A549 (cell line): ENCODE results near the gene HMBS. TPM values are rescaled to one million over a fixed set of nuclear protein-coding genes. Genes with fewer than 3 reads are reported as not detected.

Experiments
- ATAC-seq, 2 experiments: fragments of 200-7000 bp in 1 of 2; fragments of >200 bp in 1 of 2; cut with Nextera tagmentation in 1 of 2; cut with Tn5 transposase in 1 of 2; 3 replicates each; pipeline versions ENCODE4 v1.8.0 to v1.9.1; 2018 to 2020; ENCODE audit warnings: mild to moderate bottlenecking in 1 of 2, moderate library complexity in 1 of 2
- CTCF ChIA-PET: fragments of 300-600 bp; sonication (Branson Sonifier 250); formaldehyde crosslinking; extraction: SDS; loops from one replicate; lab custom pipeline; 2021; ENCODE audit warnings: antibody characterized with exemption, inconsistent platforms; lab: Yijun Ruan, JAX
- POLR2A ChIA-PET: fragments of 350-600 bp; formaldehyde crosslinking; extraction: SDS; loops from one replicate; lab custom pipeline; 2021; ENCODE audit warnings: antibody characterized with exemption, inconsistent platforms; lab: Yijun Ruan, JAX
- DNase-seq, 2 experiments: peaks; one replicate each; pipeline versions ENCODE4 v3.0.0 to v3.0.0-alpha.2; 2011 to 2016; ENCODE audit warnings: low read depth in 1 of 2, low spot score in 1 of 2
- FAIRE-seq: peaks from 2 replicates; lab custom pipeline; 2011; peaks lifted over from hg19 to GRCh38; lab: Jason Lieb, UNC
- H3K27ac ChIP-seq, 2 experiments: fragments of >200 bp; sonication (Bioruptor Twin); formaldehyde crosslinking; 3 replicates each; pipeline ENCODE4 v1.5.1; 2016 to 2017
- H3K4me1 ChIP-seq: fragments of >200 bp; sonication (Bioruptor Twin); formaldehyde crosslinking; 3 replicates; pipeline ENCODE4 v1.6.1; 2016
- H3K4me2 ChIP-seq: fragments of >200 bp; sonication (Bioruptor Twin); formaldehyde crosslinking; 3 replicates; pipeline ENCODE4 v1.6.1; 2016
- H3K4me3 ChIP-seq: fragments of >200 bp; sonication (Bioruptor Twin); formaldehyde crosslinking; 3 replicates; pipeline ENCODE4 v1.5.1; 2016
- H3K9me3 ChIP-seq: fragments of >200 bp; sonication (Bioruptor Twin); formaldehyde crosslinking; 3 replicates; pipeline ENCODE4 v1.6.1; 2016
- ATOH8 ChIP-seq: fragments of 250-450 bp; sonication (Bioruptor Pico); IDR thresholded peaks from 2 replicates; pipeline ENCODE4 v1.5.0; 2020; ENCODE audit warnings: low read depth, mild to moderate bottlenecking, moderate library complexity
- BHLHE40 ChIP-seq: IDR thresholded peaks from 2 replicates; pipeline ENCODE4 v1.6.1; 2012; ENCODE audit warnings: low read depth, low read length, inconsistent platforms
- CBX2 ChIP-seq: fragments of 200-600 bp; sonication (generic); IDR thresholded peaks from 2 replicates; pipeline ENCODE4 v1.6.1; 2016; ENCODE audit warnings: low read depth, mild to moderate bottlenecking, borderline replicate concordance
- CEBPB ChIP-seq, 2 experiments: fragments of >200 bp in 1 of 2; sonication (Bioruptor Twin) in 1 of 2; formaldehyde crosslinking in 1 of 2; IDR thresholded peaks; 2 replicates each; pipeline ENCODE4 v1.6.1; 2012 to 2016
- CHD4 ChIP-seq: fragments of 200-600 bp; sonication (generic); IDR thresholded peaks from 2 replicates; pipeline ENCODE4 v1.6.1; 2016; ENCODE audit warnings: antibody characterized with exemption, mild to moderate bottlenecking, borderline replicate concordance
- CTCF ChIP-seq: fragments of >200 bp; sonication (Bioruptor Twin); formaldehyde crosslinking; IDR thresholded peaks from 3 replicates; pipeline ENCODE4 v1.5.1; 2016
- EHF ChIP-seq: fragments of 250-450 bp; sonication (Bioruptor Pico); IDR thresholded peaks from 2 replicates; pipeline ENCODE4 v1.5.0; 2020; ENCODE audit warnings: mild to moderate bottlenecking
- EHMT2 ChIP-seq: fragments of 200-600 bp; sonication (generic); IDR thresholded peaks from 2 replicates; pipeline ENCODE4 v1.6.1; 2016; ENCODE audit warnings: antibody characterized with exemption, low read depth, mild to moderate bottlenecking, moderate library complexity
- ELK1 ChIP-seq: fragments of 150-350 bp; IDR thresholded peaks from 2 replicates; pipeline ENCODE4 v1.6.1; 2014; ENCODE audit warnings: low read depth, mild to moderate bottlenecking, low read length
- ESRRA ChIP-seq: fragments of 150-350 bp; IDR thresholded peaks from 2 replicates; pipeline ENCODE4 v1.6.1; 2014; ENCODE audit warnings: mild to moderate bottlenecking, low read length, borderline replicate concordance
- FOSL2 ChIP-seq, 2 experiments: fragments of 450-650 bp in 1 of 2; fragments of >200 bp in 1 of 2; sonication (Bioruptor Twin) in 1 of 2; formaldehyde crosslinking; IDR thresholded peaks; 2 replicates each; pipeline versions ENCODE4 v1.5.0 to v1.6.1; 2016 to 2020; ENCODE audit warnings: mild to moderate bottlenecking in 1 of 2, moderate library complexity in 1 of 2
- FOXS1 ChIP-seq: fragments of 250-450 bp; sonication (Bioruptor Pico); IDR thresholded peaks from 2 replicates; pipeline ENCODE4 v1.5.0; 2020; ENCODE audit warnings: mild to moderate bottlenecking, moderate library complexity
- GATA3 ChIP-seq: IDR thresholded peaks from 2 replicates; pipeline ENCODE4 v1.6.1; 2012; ENCODE audit warnings: borderline replicate concordance
- HDAC2 ChIP-seq: fragments of 200-600 bp; sonication (generic); IDR thresholded peaks from 2 replicates; pipeline ENCODE4 v1.6.1; 2016
- HOXB5 ChIP-seq: fragments of 250-450 bp; sonication (Bioruptor Pico); IDR thresholded peaks from 2 replicates; pipeline ENCODE4 v1.5.0; 2020; ENCODE audit warnings: mild to moderate bottlenecking, moderate library complexity
- KDM5A ChIP-seq: fragments of 200-600 bp; sonication (generic); IDR thresholded peaks from 2 replicates; pipeline ENCODE4 v1.6.1; 2016; ENCODE audit warnings: antibody characterized with exemption, mild to moderate bottlenecking
- NFE2L2 ChIP-seq: fragments of 150-350 bp; conservative IDR thresholded peaks from 2 replicates; pipeline ENCODE4 v1.6.1; 2014; ENCODE audit warnings: low read length
- NR3C1 ChIP-seq: fragments of >200 bp; sonication (Bioruptor Twin); formaldehyde crosslinking; IDR thresholded peaks from 3 replicates; pipeline ENCODE4 v1.6.1; 2017
- PHF8 ChIP-seq: fragments of 200-600 bp; sonication (generic); IDR thresholded peaks from 2 replicates; pipeline ENCODE4 v1.6.1; 2016; ENCODE audit warnings: low read depth, mild to moderate bottlenecking, antibody characterized with exemption, moderate library complexity, borderline replicate concordance
- POLR2A ChIP-seq: IDR thresholded peaks from 2 replicates; pipeline ENCODE4 v1.6.1; 2012; ENCODE audit warnings: mild to moderate bottlenecking, low read length
- RAD21 ChIP-seq, 2 experiments: fragments of >200 bp in 1 of 2; sonication (Bioruptor Twin) in 1 of 2; formaldehyde crosslinking in 1 of 2; IDR thresholded peaks in 1 of 2; conservative IDR thresholded peaks in 1 of 2; 2 replicates in 1 of 2; 3 replicates in 1 of 2; pipeline ENCODE4 v1.6.1; 2012 to 2018; ENCODE audit warnings: inconsistent platforms in 1 of 2
- ZC3H11A ChIP-seq: fragments of 450-650 bp; IDR thresholded peaks from 2 replicates; pipeline ENCODE4 v1.6.1; 2014; ENCODE audit warnings: antibody characterized with exemption, mild to moderate bottlenecking
- whole genome bisulfite sequencing: methylation state at CpG from one replicate; pipeline ENCODE4 v1.1.6; 2017; ENCODE audit errors: missing lambda C conversion rate; 5-methylcytosine and 5-hydroxymethylcytosine counted together
- polyA plus RNA-seq, 4 experiments: library from polyadenylated mRNA; depleted of rRNA in 3 of 4; stranded (reverse); fragments of >200 nt; fragmentation: RNase III in 1 of 4; extraction: RNeasy Plus Mini Kit Qiagen cat#74134 plus additional on column Dnase treatment in 1 of 4; gene quantifications; 2 replicates in 3 of 4; 3 replicates in 1 of 4; pipeline ENCODE4 v1.2.3, GENCODE V29; 2011 to 2017
- TF ChIP-seq, protein P1 (sequence below): IDR thresholded peaks from 2 replicates; pipeline ENCODE4 v1.6.1; 2012

The HMBS gene
- polyA plus RNA-seq, 2 of the 4 experiments (the other 2 are of a cell fraction): 48.8 to 62.2 TPM

DNA sequence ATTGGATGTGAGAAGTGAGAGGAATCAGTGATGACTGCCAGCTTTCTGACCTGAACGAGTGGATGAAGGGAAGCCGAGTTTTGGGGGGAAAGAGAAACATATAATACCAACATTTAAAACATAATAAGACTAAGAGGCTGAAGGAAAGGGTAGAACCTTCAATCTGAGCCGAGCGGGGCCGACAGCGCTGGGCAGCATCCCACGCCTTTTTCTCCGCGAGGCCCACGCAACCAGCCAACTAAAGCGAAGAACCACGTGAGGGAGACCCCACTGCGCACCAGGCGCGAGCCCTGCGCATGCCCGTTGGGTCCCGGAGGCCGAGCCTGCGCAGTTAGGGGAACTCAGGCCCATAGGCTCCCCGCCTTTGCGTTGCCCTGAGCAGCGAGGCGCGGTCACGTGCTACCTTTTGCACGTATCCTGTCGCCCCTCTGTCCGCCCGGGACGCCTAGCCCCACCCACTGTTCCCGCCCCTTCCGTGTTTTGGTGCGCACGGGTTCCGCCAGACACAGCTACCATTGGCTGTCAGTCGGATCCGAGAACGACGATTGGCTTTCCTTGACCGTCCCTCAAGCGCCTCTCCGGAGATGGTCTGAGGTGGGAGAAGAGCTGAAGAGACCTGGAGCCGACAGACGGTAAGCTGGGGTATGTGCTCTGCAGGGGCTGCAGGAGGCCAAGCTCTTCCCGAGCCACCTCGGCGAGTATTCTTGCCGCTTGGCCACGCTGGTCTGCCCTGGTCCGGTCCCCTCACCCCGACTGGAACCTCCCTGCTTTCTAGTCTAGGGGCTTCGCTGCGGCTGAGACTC, 36.5 kb downstream of the HMBS start, which contains the start of gene HINFP (continued):
- TF ChIP-seq ELK1 (no peak), POLR2A (peak; percentile 83), CHD4 (no peak), KDM5A (peak; percentile 30; the same call in 1 of the 2 replicates), ESRRA (no peak)
- TF ChIP-seq, protein P1, sequence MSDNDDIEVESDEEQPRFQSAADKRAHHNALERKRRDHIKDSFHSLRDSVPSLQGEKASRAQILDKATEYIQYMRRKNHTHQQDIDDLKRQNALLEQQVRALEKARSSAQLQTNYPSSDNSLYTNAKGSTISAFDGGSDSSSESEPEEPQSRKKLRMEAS: peak; percentile 98
- TF ChIP-seq, all 56 proteins: peak for 11

DNA sequence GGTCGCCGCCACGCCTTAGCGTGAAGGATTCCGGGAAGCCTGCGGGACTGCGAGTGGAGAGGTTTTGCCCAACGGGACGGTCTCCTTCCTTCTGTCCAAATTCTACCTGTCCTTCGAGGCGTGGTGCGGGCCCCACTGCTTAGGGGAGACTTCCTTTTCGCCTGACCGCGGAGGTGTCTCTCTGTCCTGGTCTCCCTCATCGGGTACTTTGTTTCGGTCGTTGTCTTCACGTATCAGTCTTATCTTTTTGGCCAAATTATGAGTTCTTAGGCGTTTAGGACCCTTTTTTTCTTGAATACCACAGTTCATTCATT, 37.1 kb downstream of the HMBS start:
- Histone ChIP-seq H3K27ac (peak overlapping the region; percentile 80 to 86), H3K9me3 (no peaks in the 10 kb centered on the region), H3K4me1 (peaks cover 10% of the 10 kb centered on the region; the same call in 1 of the 3 replicates), H3K4me3 (peak overlapping the region; percentile 94), H3K4me2 (peak overlapping the region; percentile 98)
- ChIA-PET POLR2A (interaction anchor here (0.6 to 2.4 kb wide), 9 partner anchors 10 to 218 kb away, joined by 3 to 17 read pairs (median 5); partner anchors contain the start of genes C2CD2L, DPAGT1 and NLRX1), CTCF (interaction anchor here (1.1 to 2.1 kb wide), 3 partner anchors 9 to 19 kb away, joined by 3 to 7 read pairs (median 4); no protein-coding TSS in a partner anchor)
- ATAC-seq (no peak; a peak in 1 of 6 replicates), DNase-seq (no peak), FAIRE-seq (no peak)
- WGBS: 1% methylated on average over 13 of the region's 20 CpGs
- no peak for TF ChIP-seq PHF8
- TF ChIP-seq FOXS1: no peak
- TF ChIP-seq FOSL2 (IDR thresholded peaks at IDR 0.05): no peak
- TF ChIP-seq FOSL2 (CRISPR knock-in tag; IDR thresholded peaks at IDR 0.05): no peak
- TF ChIP-seq ATOH8 (CRISPR knock-in tag): no peak
- TF ChIP-seq CTCF: no peak
- no peak for TF ChIP-seq HOXB5 (CRISPR knock-in tag)
- no peak for TF ChIP-seq NFE2L2
- no peak for TF ChIP-seq BHLHE40
- TF ChIP-seq EHF (CRISPR knock-in tag): no peak
- TF ChIP-seq NR3C1: no peak
- no peak for TF ChIP-seq CBX2
- no peak for TF ChIP-seq GATA3
- TF ChIP-seq ZC3H11A: no peak
- no peak for TF ChIP-seq HDAC2

DNA sequence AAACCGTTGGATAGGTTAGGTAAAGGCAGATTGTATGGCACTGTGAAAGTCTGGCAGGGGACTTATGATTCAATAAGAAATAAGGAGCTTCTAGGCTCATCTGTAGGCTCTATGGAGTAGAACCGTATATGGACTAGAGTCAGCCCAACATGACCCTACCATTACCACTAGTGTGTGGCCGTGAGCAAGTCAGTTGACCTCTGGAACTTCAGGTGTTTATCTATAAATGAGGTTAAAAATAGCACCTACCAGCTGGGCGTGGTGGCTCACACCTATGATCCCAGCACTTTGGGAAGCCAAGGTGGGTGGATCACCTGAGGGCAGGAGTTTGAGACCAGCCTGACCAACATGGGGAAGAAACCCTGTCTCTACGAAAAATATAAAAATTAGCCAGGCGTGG, 41.1 kb downstream of the HMBS start:
- DNase-seq: no peak
- TF ChIP-seq EHMT2 (no peak), FOSL2 (IDR thresholded peaks at IDR 0.05) (no peak), FOSL2 (CRISPR knock-in tag; IDR thresholded peaks at IDR 0.05) (no peak), ATOH8 (CRISPR knock-in tag) (no peak), CEBPB (IDR thresholded peaks at IDR 0.05) (no peak), CTCF (no peak), PHF8 (no peak), RAD21 (conservative IDR thresholded peaks at IDR 0.05 in 1 of 2, IDR thresholded peaks at IDR 0.05 in 1 of 2) (no peak), KDM5A (no peak)
- TF ChIP-seq, all 56 proteins: peak for 0
- Histone ChIP-seq H3K4me2 (no peak overlapping the region), H3K4me3 (no peak overlapping the region), H3K9me3 (no peaks in the 10 kb centered on the region), H3K4me1 (peaks cover 5% of the 10 kb centered on the region; the same call in 1 of the 3 replicates), H3K27ac (no peak overlapping the region)
- FAIRE-seq (no peak), ATAC-seq (no peak)
- ChIA-PET CTCF (interaction anchor here (0.9 to 1.0 kb wide), 2 partner anchors 9 to 14 kb away, joined by 3 read pairs; no protein-coding TSS in a partner anchor), POLR2A (no interaction called here)
- 87% methylated on average over 6 of the region's 6 CpGs for whole genome bisulfite sequencing
